ENCODE data around the gene SLC17A6.

SLC17A6 gene

GRCh38 chr11:22416462-22416861, 78.3 kb downstream of the SLC17A6 start:
- no peak overlapping the region for H3K4me3 ChIP-seq (ENCODE audit: low read depth, low read length)
- no peak for TF ChIP-seq CTCF (IDR thresholded peaks at IDR 0.05; ENCODE audit: low read depth, low read length)

GRCh38 chr11:22426915-22427314, 88.7 kb downstream of the SLC17A6 start:
- H3K4me3 ChIP-seq (ENCODE audit: low read depth, low read length): no peak overlapping the region
- TF ChIP-seq CTCF (IDR thresholded peaks at IDR 0.05; ENCODE audit: low read depth, low read length): no peak
